Measurements from ENCODE around the gene HBZ.
"Not testable (repeated sequence)": the region's sequence is repeated elsewhere in the genome, so short reads cannot be mapped to it uniquely, and the experiment has no call there.

The HBZ gene

GRCh38 chr16:118857-119256 lies 33.6 kb upstream of the HBZ start:
- no peaks in the 10 kb centered on the region for H3K27me3 ChIP-seq (ENCODE audit: control insufficient read depth, insufficient read depth, low read length, poor library complexity, severe bottlenecking)
- WGBS, 2 experiments: 91 to 92% methylated on average over 2 of the region's 2 CpGs
- H3K27ac ChIP-seq (ENCODE audit: insufficient read depth, low read depth, low read length, poor library complexity, severe bottlenecking): no peak overlapping the region
- H3K4me3 ChIP-seq (ENCODE audit: insufficient read depth, low read depth, low read length): no peak overlapping the region
- H3K36me3 ChIP-seq (ENCODE audit: control insufficient read depth, insufficient read depth, low read length): no peaks in the 10 kb centered on the region
- no peaks in the 10 kb centered on the region for H3K4me1 ChIP-seq (ENCODE audit: control insufficient read depth, insufficient read depth, low read length)
- no peaks in the 10 kb centered on the region for H3K9me3 ChIP-seq (ENCODE audit: control insufficient read depth, low read length)

GRCh38 chr16:119295-119694 lies 33.1 kb upstream of the HBZ start:
- H3K9me3 ChIP-seq (ENCODE audit: control insufficient read depth, low read length): no peaks in the 10 kb centered on the region
- no peak overlapping the region for H3K4me3 ChIP-seq (ENCODE audit: insufficient read depth, low read depth, low read length)
- H3K36me3 ChIP-seq (ENCODE audit: control insufficient read depth, insufficient read depth, low read length): no peaks in the 10 kb centered on the region
- H3K27ac ChIP-seq (ENCODE audit: insufficient read depth, low read depth, low read length, poor library complexity, severe bottlenecking): no peak overlapping the region
- WGBS, 2 experiments: 93 to 96% methylated on average over 5 of the region's 5 CpGs
- H3K4me1 ChIP-seq (ENCODE audit: control insufficient read depth, insufficient read depth, low read length): no peaks in the 10 kb centered on the region
- H3K27me3 ChIP-seq (ENCODE audit: control insufficient read depth, insufficient read depth, low read length, poor library complexity, severe bottlenecking): no peaks in the 10 kb centered on the region

- Histone ChIP-seq H3K36me3 (ENCODE audit: control insufficient read depth, insufficient read depth, low read length) (no peaks in the 10 kb centered on the region), H3K27me3 (ENCODE audit: control insufficient read depth, insufficient read depth, low read length, poor library complexity, severe bottlenecking) (no peaks in the 10 kb centered on the region), H3K9me3 (ENCODE audit: control insufficient read depth, low read length) (no peaks in the 10 kb centered on the region), H3K4me3 (ENCODE audit: insufficient read depth, low read depth, low read length) (no peak overlapping the region), H3K27ac (ENCODE audit: insufficient read depth, low read depth, low read length, poor library complexity, severe bottlenecking) (no peak overlapping the region), H3K4me1 (ENCODE audit: control insufficient read depth, insufficient read depth, low read length) (no peaks in the 10 kb centered on the region)
- 91 to 92% methylated on average over 3 of the region's 3 CpGs for WGBS, 2 experiments
Observed at GRCh38 chr16:119835-120491, 32.5 kb upstream of the HBZ start.

- H3K27me3 ChIP-seq (ENCODE audit: control insufficient read depth, insufficient read depth, low read length, poor library complexity, severe bottlenecking): no peaks in the 10 kb centered on the region
- H3K36me3 ChIP-seq (ENCODE audit: control insufficient read depth, insufficient read depth, low read length): no peaks in the 10 kb centered on the region
- WGBS, 2 experiments: 86 to 93% methylated on average over 2 of the region's 2 CpGs
- H3K27ac ChIP-seq (ENCODE audit: insufficient read depth, low read depth, low read length, poor library complexity, severe bottlenecking): no peak overlapping the region
- H3K9me3 ChIP-seq (ENCODE audit: control insufficient read depth, low read length): no peaks in the 10 kb centered on the region
- no peak overlapping the region for H3K4me3 ChIP-seq (ENCODE audit: insufficient read depth, low read depth, low read length)
- H3K4me1 ChIP-seq (ENCODE audit: control insufficient read depth, insufficient read depth, low read length): no peaks in the 10 kb centered on the region
Observed at GRCh38 chr16:120756-121155, 31.7 kb upstream of the HBZ start.

- Histone ChIP-seq H3K36me3 (ENCODE audit: control insufficient read depth, insufficient read depth, low read length) (no peaks in the 10 kb centered on the region), H3K4me1 (ENCODE audit: control insufficient read depth, insufficient read depth, low read length) (no peaks in the 10 kb centered on the region), H3K27ac (ENCODE audit: insufficient read depth, low read depth, low read length, poor library complexity, severe bottlenecking) (no peak overlapping the region), H3K4me3 (ENCODE audit: insufficient read depth, low read depth, low read length) (no peak overlapping the region), H3K27me3 (ENCODE audit: control insufficient read depth, insufficient read depth, low read length, poor library complexity, severe bottlenecking) (no peaks in the 10 kb centered on the region), H3K9me3 (ENCODE audit: control insufficient read depth, low read length) (no peaks in the 10 kb centered on the region)
- WGBS, 2 experiments: 90 to 100% methylated on average over 1 of the region's 1 CpG
Observed at GRCh38 chr16:122361-122760, 30.1 kb upstream of the HBZ start.

- not testable (repeated sequence) for H3K27ac ChIP-seq (ENCODE audit: insufficient read depth, low read depth, low read length, poor library complexity, severe bottlenecking); H3K9me3 ChIP-seq (ENCODE audit: control insufficient read depth, low read length); H3K4me3 ChIP-seq (ENCODE audit: insufficient read depth, low read depth, low read length); H3K27me3 ChIP-seq (ENCODE audit: control insufficient read depth, insufficient read depth, low read length, poor library complexity, severe bottlenecking); H3K36me3 ChIP-seq (ENCODE audit: control insufficient read depth, insufficient read depth, low read length); H3K4me1 ChIP-seq (ENCODE audit: control insufficient read depth, insufficient read depth, low read length)
- 88 to 90% methylated on average over 17 of the region's 19 CpGs for WGBS, 2 experiments
Observed at GRCh38 chr16:123558-124350, 28.7 kb upstream of the HBZ start.

- Histone ChIP-seq H3K4me1 (ENCODE audit: control insufficient read depth, insufficient read depth, low read length) (no peaks in the 10 kb centered on the region), H3K36me3 (ENCODE audit: control insufficient read depth, insufficient read depth, low read length) (no peaks in the 10 kb centered on the region), H3K27ac (ENCODE audit: insufficient read depth, low read depth, low read length, poor library complexity, severe bottlenecking) (no peak overlapping the region), H3K9me3 (ENCODE audit: control insufficient read depth, low read length) (no peaks in the 10 kb centered on the region), H3K27me3 (ENCODE audit: control insufficient read depth, insufficient read depth, low read length, poor library complexity, severe bottlenecking) (no peaks in the 10 kb centered on the region), H3K4me3 (ENCODE audit: insufficient read depth, low read depth, low read length) (no peak overlapping the region)
- WGBS, 2 experiments: 95 to 98% methylated on average over 3 of the region's 3 CpGs
Observed at GRCh38 chr16:125011-125410, 27.4 kb upstream of the HBZ start.

- WGBS, 2 experiments: 93 to 96% methylated on average over 2 of the region's 2 CpGs
- Histone ChIP-seq H3K4me3 (ENCODE audit: insufficient read depth, low read depth, low read length) (no peak overlapping the region), H3K27me3 (ENCODE audit: control insufficient read depth, insufficient read depth, low read length, poor library complexity, severe bottlenecking) (no peaks in the 10 kb centered on the region), H3K9me3 (ENCODE audit: control insufficient read depth, low read length) (no peaks in the 10 kb centered on the region), H3K36me3 (ENCODE audit: control insufficient read depth, insufficient read depth, low read length) (no peaks in the 10 kb centered on the region), H3K4me1 (ENCODE audit: control insufficient read depth, insufficient read depth, low read length) (no peaks in the 10 kb centered on the region), H3K27ac (ENCODE audit: insufficient read depth, low read depth, low read length, poor library complexity, severe bottlenecking) (no peak overlapping the region)
Observed at GRCh38 chr16:129075-129474, 23.4 kb upstream of the HBZ start.

- 94 to 96% methylated on average over 14 to 15 of the region's 15 CpGs for WGBS, 2 experiments
Observed at GRCh38 chr16:130533-131173, 21.8 kb upstream of the HBZ start.

GRCh38 chr16:132120-132519 lies 20.3 kb upstream of the HBZ start:
- no peaks in the 10 kb centered on the region for H3K27me3 ChIP-seq (ENCODE audit: control insufficient read depth, insufficient read depth, low read length, poor library complexity, severe bottlenecking)
- no peaks in the 10 kb centered on the region for H3K36me3 ChIP-seq (ENCODE audit: control insufficient read depth, insufficient read depth, low read length)
- H3K9me3 ChIP-seq (ENCODE audit: control insufficient read depth, low read length): no peaks in the 10 kb centered on the region
- 90 to 92% methylated on average over 7 of the region's 7 CpGs for WGBS, 2 experiments
- H3K4me1 ChIP-seq (ENCODE audit: control insufficient read depth, insufficient read depth, low read length): no peaks in the 10 kb centered on the region
- no peak overlapping the region for H3K27ac ChIP-seq (ENCODE audit: insufficient read depth, low read depth, low read length, poor library complexity, severe bottlenecking)
- H3K4me3 ChIP-seq (ENCODE audit: insufficient read depth, low read depth, low read length): no peak overlapping the region

More at GRCh38 chr16:130533-131173, 21.8 kb upstream of the HBZ start:
- no peaks in the 10 kb centered on the region for H3K36me3 ChIP-seq (ENCODE audit: control insufficient read depth, insufficient read depth, low read length)
- no peaks in the 10 kb centered on the region for H3K9me3 ChIP-seq (ENCODE audit: control insufficient read depth, low read length)
- H3K4me3 ChIP-seq (ENCODE audit: insufficient read depth, low read depth, low read length): no peak overlapping the region
- H3K27me3 ChIP-seq (ENCODE audit: control insufficient read depth, insufficient read depth, low read length, poor library complexity, severe bottlenecking): no peaks in the 10 kb centered on the region
- H3K27ac ChIP-seq (ENCODE audit: insufficient read depth, low read depth, low read length, poor library complexity, severe bottlenecking): no peak overlapping the region
- H3K4me1 ChIP-seq (ENCODE audit: control insufficient read depth, insufficient read depth, low read length): no peaks in the 10 kb centered on the region
